Activated naive CD4-positive, alpha-beta T cell treated with anti-CD3 and anti-CD28 coated beads for 36 hours (primary cell): ENCODE data around the gene ZNF207. TPM values are rescaled to one million over a fixed set of nuclear protein-coding genes. Genes with fewer than 3 reads are reported as not detected.
"Not testable (repeated sequence)": the region's sequence is repeated elsewhere in the genome, so short reads cannot be mapped to it uniquely, and the experiment has no call there.

Source experiments
- CTCF ChIA-PET: fragments of 350-600 bp; sonication (Branson Sonifier 250); formaldehyde crosslinking; loops from one replicate; lab custom pipeline; 2021; ENCODE audit warnings: antibody characterized with exemption; lab: Charles Lee
- DNase-seq: peaks from one replicate; pipeline ENCODE4 v3.0.0-alpha.2; 2020
- H3K27ac Mint-ChIP-seq: one replicate; pipeline ENCODE4 v1.8.0; 2021; ENCODE audit warnings: mild to moderate bottlenecking, mixed read lengths
- H3K27me3 Mint-ChIP-seq: one replicate; pipeline ENCODE4 v1.8.0; 2021; ENCODE audit warnings: low read depth, mixed read lengths
- H3K36me3 Mint-ChIP-seq: one replicate; pipeline ENCODE4 v1.8.0; 2021; ENCODE audit warnings: low read depth, mixed read lengths
- H3K4me1 Mint-ChIP-seq: one replicate; pipeline ENCODE4 v1.8.0; 2021; ENCODE audit warnings: low read depth, mixed read lengths
- H3K4me3 Mint-ChIP-seq: one replicate; pipeline ENCODE4 v1.8.0; 2021; ENCODE audit warnings: mild to moderate bottlenecking, moderate library complexity, mixed read lengths
- H3K9me3 Mint-ChIP-seq: one replicate; pipeline ENCODE4 v1.8.0; 2021; ENCODE audit warnings: mixed read lengths
- intact Hi-C: fragments of 100-400 bp; cut with micrococcal nuclease; formaldehyde crosslinking; loops from one replicate; pipeline ENCODE4 v1.15.1; 2023
- total RNA-seq, 2 experiments: library from RNA; stranded (reverse); gene quantifications; one replicate each; pipeline ENCODE4 v1.2.3, GENCODE V29; 2021

ZNF207 gene
- 100 to 1,000 TPM; 213 to 230 TPM for total RNA-seq

GRCh38 chr17:32349854-32350665, at the start of gene ZNF207:
ZNF207 (plus strand) TSS chr17:32350157; CDS start chr17:32350286, 129 bp downstream.
- Mint-ChIP-seq H3K36me3 (peaks cover 43% of the 10 kb centered on the region), H3K27ac (peak within 1 kb of the TSS; percentile 99), H3K4me1 (peaks cover 40% of the 10 kb centered on the region), H3K27me3 (no peaks in the 10 kb centered on the region), H3K4me3 (peak within 1 kb of the TSS; percentile 97), H3K9me3 (no peaks in the 10 kb centered on the region)
- CTCF ChIA-PET = interaction anchor here (1.2 to 1.6 kb wide), 3 partner anchors 14 to 94 kb away, joined by 5 to 6 read pairs (median 6); partner anchors contain the start of gene PSMD11
- peak; percentile 98 for DNase-seq
- intact Hi-C loops = loop anchor here (1.0 to 10.0 kb wide), 6 partner anchors 9 to 527 kb away; partner anchors contain the start of genes LRRC37B, MYO1D, PSMD11 and RHOT1

GRCh38 chr17:32302037-32302436, 47.9 kb upstream of the ZNF207 start:
- DNase-seq = no peak
- Mint-ChIP-seq H3K27me3 (no peaks in the 10 kb centered on the region), H3K27ac (no peak overlapping the region), H3K4me3 (no peak overlapping the region), H3K36me3 (no peaks in the 10 kb centered on the region), H3K4me1 (no peaks in the 10 kb centered on the region), H3K9me3 (no peaks in the 10 kb centered on the region)
- intact Hi-C loops = no loop called here
- CTCF ChIA-PET = no interaction called here

- Mint-ChIP-seq H3K9me3 (no peaks in the 10 kb centered on the region), H3K4me1 (no peaks in the 10 kb centered on the region), H3K27me3 (no peaks in the 10 kb centered on the region), H3K36me3 (no peaks in the 10 kb centered on the region), H3K27ac (no peak overlapping the region), H3K4me3 (no peak overlapping the region)
- intact Hi-C loops = no loop called here
- DNase-seq = no peak
- CTCF ChIA-PET = interaction anchor here (0.6 kb wide), 1 partner anchor 160 kb away, joined by 5 read pairs; no protein-coding TSS in a partner anchor
These were observed 46.9 kb upstream of the ZNF207 start for GRCh38 chr17:32302860-32303649.

- H3K27me3 Mint-ChIP-seq = no peaks in the 10 kb centered on the region
- intact Hi-C loops = no loop called here
- no peaks in the 10 kb centered on the region for H3K9me3 Mint-ChIP-seq
- no peaks in the 10 kb centered on the region for H3K4me1 Mint-ChIP-seq
- H3K4me3 Mint-ChIP-seq = no peak overlapping the region
- H3K27ac Mint-ChIP-seq = no peak overlapping the region
- no peaks in the 10 kb centered on the region for H3K36me3 Mint-ChIP-seq
- CTCF ChIA-PET = interaction anchor here (0.6 kb wide), 1 partner anchor 159 kb away, joined by 5 read pairs; no protein-coding TSS in a partner anchor
- DNase-seq = no peak
These were observed 46.1 kb upstream of the ZNF207 start for GRCh38 chr17:32303781-32304288.

GRCh38 chr17:32305049-32305448, 44.9 kb upstream of the ZNF207 start:
- no peaks in the 10 kb centered on the region for H3K9me3 Mint-ChIP-seq
- H3K27ac Mint-ChIP-seq = no peak overlapping the region
- CTCF ChIA-PET = no interaction called here
- H3K4me3 Mint-ChIP-seq = no peak overlapping the region
- no peak for DNase-seq
- no peaks in the 10 kb centered on the region for H3K4me1 Mint-ChIP-seq
- H3K36me3 Mint-ChIP-seq = no peaks in the 10 kb centered on the region
- intact Hi-C loops = no loop called here
- no peaks in the 10 kb centered on the region for H3K27me3 Mint-ChIP-seq

GRCh38 chr17:32307658-32308057, 42.3 kb upstream of the ZNF207 start:
- Mint-ChIP-seq H3K4me1 (no peaks in the 10 kb centered on the region), H3K36me3 (no peaks in the 10 kb centered on the region), H3K9me3 (no peaks in the 10 kb centered on the region), H3K4me3 (no peak overlapping the region), H3K27me3 (no peaks in the 10 kb centered on the region), H3K27ac (no peak overlapping the region)
- intact Hi-C loops = no loop called here
- CTCF ChIA-PET = no interaction called here
- no peak for DNase-seq

- no peak for DNase-seq
- Mint-ChIP-seq H3K36me3 (no peaks in the 10 kb centered on the region), H3K27ac (no peak overlapping the region), H3K27me3 (peaks cover 3% of the 10 kb centered on the region), H3K4me1 (no peaks in the 10 kb centered on the region), H3K9me3 (no peaks in the 10 kb centered on the region), H3K4me3 (no peak overlapping the region)
- CTCF ChIA-PET = interaction anchor here (1.2 to 1.4 kb wide), 2 partner anchors 9 to 58 kb away, joined by 3 read pairs; no protein-coding TSS in a partner anchor
- intact Hi-C loops = no loop called here
These were observed 38.9 kb upstream of the ZNF207 start for GRCh38 chr17:32311028-32311536.

GRCh38 chr17:32314636-32315035, 35.3 kb upstream of the ZNF207 start:
- peaks cover 2% of the 10 kb centered on the region for H3K4me1 Mint-ChIP-seq

GRCh38 chr17:32315171-32315570, 34.8 kb upstream of the ZNF207 start:
- CTCF ChIA-PET = interaction anchor here (0.6 to 1.3 kb wide), 2 partner anchors 25 to 104 kb away, joined by 3 read pairs; no protein-coding TSS in a partner anchor
- Mint-ChIP-seq H3K27me3 (peaks cover 6% of the 10 kb centered on the region), H3K4me1 (peaks cover 2% of the 10 kb centered on the region), H3K36me3 (no peaks in the 10 kb centered on the region), H3K27ac (no peak overlapping the region), H3K9me3 (no peaks in the 10 kb centered on the region), H3K4me3 (no peak overlapping the region)
- intact Hi-C loops = no loop called here
- no peak for DNase-seq

More at GRCh38 chr17:32314636-32315035, 35.3 kb upstream of the ZNF207 start:
- Mint-ChIP-seq H3K9me3 (no peaks in the 10 kb centered on the region), H3K36me3 (no peaks in the 10 kb centered on the region), H3K4me3 (no peak overlapping the region), H3K27me3 (peaks cover 6% of the 10 kb centered on the region), H3K27ac (no peak overlapping the region)
- intact Hi-C loops = no loop called here
- no peak for DNase-seq
- CTCF ChIA-PET = no interaction called here

- CTCF ChIA-PET = interaction anchor here (1.3 to 7.3 kb wide), 2 partner anchors 24 to 65 kb away, joined by 3 to 72 read pairs; no protein-coding TSS in a partner anchor
- intact Hi-C loops = not testable (repeated sequence)
These were observed 33.3 kb upstream of the ZNF207 start for GRCh38 chr17:32316653-32317052.

GRCh38 chr17:32317353-32317752, 32.6 kb upstream of the ZNF207 start:
- Mint-ChIP-seq H3K36me3 (no peaks in the 10 kb centered on the region), H3K9me3 (no peaks in the 10 kb centered on the region), H3K4me3 (no peak overlapping the region), H3K4me1 (peaks cover 2% of the 10 kb centered on the region), H3K27me3 (peaks cover 6% of the 10 kb centered on the region), H3K27ac (no peak overlapping the region)
- intact Hi-C loops = no loop called here
- DNase-seq = no peak
- CTCF ChIA-PET = interaction anchor here (1.7 to 7.3 kb wide), 2 partner anchors 65 to 113 kb away, joined by 5 to 72 read pairs; no protein-coding TSS in a partner anchor

More at GRCh38 chr17:32316653-32317052, 33.3 kb upstream of the ZNF207 start:
- H3K9me3 Mint-ChIP-seq, H3K4me3 Mint-ChIP-seq, H3K27me3 Mint-ChIP-seq, H3K27ac Mint-ChIP-seq, DNase-seq, H3K36me3 Mint-ChIP-seq, H3K4me1 Mint-ChIP-seq: not testable (repeated sequence)
